Measurements from ENCODE around the gene PRG2.
"Not testable (repeated sequence)": the region's sequence is repeated elsewhere in the genome, so short reads cannot be mapped to it uniquely, and the experiment has no call there.

Gene PRG2

GRCh38 chr11:57419146-57419545 is 28.7 kb upstream of the PRG2 start:
- DNase-seq (ENCODE audit: low read depth in 2 of 2) = no peak

- no peak for DNase-seq (ENCODE audit: low read depth in 2 of 2)
Observed at GRCh38 chr11:57418131-57418530, 27.7 kb upstream of the PRG2 start.

- no peak for DNase-seq (ENCODE audit: low read depth in 2 of 2)
Observed at GRCh38 chr11:57417056-57417455, 26.6 kb upstream of the PRG2 start.

GRCh38 chr11:57416436-57416835 is 26.0 kb upstream of the PRG2 start:
- no peak for DNase-seq (ENCODE audit: low read depth in 2 of 2)

DNA sequence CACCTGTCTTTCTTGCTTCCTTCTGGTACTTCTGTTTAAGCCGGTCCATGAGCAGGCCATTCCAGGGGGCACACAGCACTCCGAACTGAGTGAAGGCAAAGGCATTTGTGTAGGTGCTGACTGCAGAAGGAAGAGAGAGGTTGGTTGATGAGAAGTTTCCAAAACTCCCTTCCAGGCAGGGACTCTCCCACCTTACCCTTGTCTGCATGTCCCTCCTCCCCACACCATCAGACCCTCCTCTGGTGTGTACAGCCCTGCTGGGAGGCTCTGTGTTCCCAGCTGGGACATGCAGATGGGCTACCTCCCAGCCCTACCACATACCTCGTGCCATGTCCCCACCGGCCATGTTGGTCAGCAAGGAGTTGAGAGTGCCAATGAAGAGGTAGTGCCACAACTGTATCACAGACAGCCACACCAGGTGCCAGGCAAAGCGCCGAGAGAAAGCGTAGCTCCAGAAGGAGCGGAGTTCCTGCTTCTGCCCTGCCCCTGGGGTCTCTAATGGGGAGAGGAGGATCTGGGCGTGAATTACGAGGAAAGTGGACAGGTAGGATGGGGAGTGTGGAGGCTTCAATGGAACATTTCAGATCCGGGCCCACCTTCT is 24.3 kb upstream of the PRG2 start:
- DNase-seq (ENCODE audit: low read depth in 2 of 2) = no peak

DNA sequence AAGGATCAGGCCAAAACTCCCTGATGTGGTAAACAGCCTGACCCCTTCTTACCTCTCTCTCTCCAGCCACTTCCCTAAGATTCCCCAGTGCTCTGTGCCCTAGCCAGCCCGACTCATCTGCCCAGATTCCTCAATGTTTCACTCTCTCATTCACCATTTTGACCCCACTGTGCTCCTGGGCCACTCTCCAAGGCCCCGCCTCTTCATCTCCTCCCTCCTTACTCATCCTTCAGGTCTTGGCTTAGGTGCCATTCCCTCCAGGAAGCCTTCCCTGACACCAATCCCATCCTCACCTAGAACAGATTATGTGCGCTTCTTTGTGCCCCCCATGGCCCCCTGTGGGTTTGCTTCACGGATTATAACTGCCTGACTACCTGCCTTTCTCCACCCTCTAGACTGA is 23.2 kb upstream of the PRG2 start:
- DNase-seq (ENCODE audit: low read depth in 2 of 2) = no peak

- DNase-seq (ENCODE audit: low read depth in 2 of 2) = no peak
Observed at GRCh38 chr11:57410287-57410686, 19.8 kb upstream of the PRG2 start.

GRCh38 chr11:57409321-57410100 is 19.1 kb upstream of the PRG2 start:
- DNase-seq (ENCODE audit: low read depth in 2 of 2) = no peak

- DNase-seq (ENCODE audit: low read depth in 2 of 2) = no peak
Observed at GRCh38 chr11:57408771-57409170, 18.3 kb upstream of the PRG2 start.

DNA sequence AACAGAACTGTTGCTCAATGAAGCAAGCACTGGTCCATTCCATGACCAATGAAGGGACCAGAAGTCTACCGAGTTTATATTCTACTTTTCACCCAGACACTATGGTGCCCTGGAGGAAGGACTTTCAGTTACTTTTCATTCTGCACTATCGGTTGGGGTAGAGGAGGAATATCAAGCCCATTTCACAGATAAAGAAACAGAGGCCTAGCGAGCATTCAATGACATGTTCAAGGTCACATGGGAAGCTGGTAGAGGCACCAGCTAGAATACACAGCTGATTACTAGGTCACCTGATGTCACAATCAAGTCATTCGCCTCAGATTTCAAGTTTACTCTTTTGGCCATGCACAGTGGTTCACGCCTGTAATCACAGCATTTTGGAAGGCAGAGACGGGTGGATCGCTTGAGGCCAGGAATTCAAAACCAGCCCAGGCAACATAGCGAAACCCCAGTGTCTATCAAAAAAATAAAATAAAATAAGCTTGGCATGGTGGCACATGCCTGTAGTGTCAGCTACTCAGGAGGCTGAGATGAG is 17.6 kb upstream of the PRG2 start:
- no peak for DNase-seq (ENCODE audit: low read depth in 2 of 2)

GRCh38 chr11:57407010-57407920 is 16.8 kb upstream of the PRG2 start:
- no peak for DNase-seq (ENCODE audit: low read depth in 2 of 2)

DNA sequence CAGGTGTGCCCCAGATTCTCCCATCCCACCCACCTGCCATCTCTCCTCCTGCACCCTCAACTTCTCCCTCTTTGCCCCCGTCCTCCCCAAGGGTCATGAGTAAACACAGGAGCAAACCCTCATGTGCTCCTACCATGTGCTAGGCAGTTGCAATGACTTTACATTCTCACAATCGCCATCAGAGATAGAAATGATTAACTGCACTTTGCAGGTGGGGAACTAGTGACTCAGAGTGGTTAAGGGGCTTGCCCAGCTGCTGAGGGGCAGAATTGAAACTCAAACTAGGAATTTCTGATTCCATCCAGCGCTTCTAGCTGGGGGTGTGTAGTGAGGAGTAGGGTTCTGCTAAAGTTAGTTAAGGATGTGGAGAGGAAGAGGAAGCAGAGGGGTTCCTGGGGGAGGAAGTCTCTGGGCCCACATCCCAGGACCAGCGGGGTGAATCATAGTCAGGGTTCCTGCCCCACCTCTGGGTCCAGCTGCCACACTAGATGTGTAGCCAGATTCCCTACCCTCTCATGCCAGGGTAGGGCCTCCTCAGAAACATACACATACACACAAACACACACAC is 16.0 kb upstream of the PRG2 start:
- DNase-seq (ENCODE audit: low read depth in 2 of 2) = peak; percentile 39 to 43

- no peak for DNase-seq (ENCODE audit: low read depth in 2 of 2)
Observed at GRCh38 chr11:57405271-57405860, 14.9 kb upstream of the PRG2 start.

GRCh38 chr11:57403802-57404147 is 13.3 kb upstream of the PRG2 start:
- DNase-seq (ENCODE audit: low read depth in 2 of 2) = no peak

DNA sequence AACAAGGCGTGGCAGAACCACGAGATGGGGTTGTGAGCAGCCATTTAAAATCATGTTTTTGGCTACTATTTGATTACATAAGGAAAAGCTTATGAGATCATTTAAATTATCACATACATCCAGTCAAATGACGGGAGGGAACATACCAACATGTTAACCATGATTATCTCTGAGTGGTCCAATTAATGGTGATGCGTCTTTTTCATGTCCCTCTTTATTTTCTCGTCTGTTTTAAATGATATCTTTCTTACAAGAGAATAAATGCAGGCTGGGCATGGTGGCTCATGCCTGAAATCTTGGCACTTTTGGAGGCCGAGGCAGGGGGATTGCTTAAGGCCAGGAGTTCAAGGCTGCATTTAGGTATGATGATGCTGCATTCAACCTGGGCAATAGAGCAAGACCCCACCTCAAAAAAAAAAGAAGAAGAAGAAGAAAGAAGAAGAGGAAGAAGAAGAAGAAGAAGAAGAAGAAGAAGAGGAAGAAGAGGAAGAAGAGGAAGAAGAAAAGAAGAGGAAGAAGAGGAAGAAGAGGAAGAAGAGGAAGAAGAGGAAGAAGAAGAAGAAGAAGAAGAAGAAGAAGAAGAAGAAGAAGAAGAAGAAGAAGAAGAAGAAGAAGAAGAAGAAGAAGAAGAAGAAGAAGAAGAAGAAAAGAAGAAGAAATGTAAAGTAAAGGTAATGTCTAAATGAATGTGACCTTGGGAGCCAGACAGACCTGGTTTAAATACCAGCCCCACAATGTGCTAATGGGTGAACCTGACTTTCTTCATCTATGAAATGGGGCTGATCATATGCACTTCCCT is 12.8 kb upstream of the PRG2 start:
- not testable (repeated sequence) for DNase-seq (ENCODE audit: low read depth in 2 of 2)

DNA sequence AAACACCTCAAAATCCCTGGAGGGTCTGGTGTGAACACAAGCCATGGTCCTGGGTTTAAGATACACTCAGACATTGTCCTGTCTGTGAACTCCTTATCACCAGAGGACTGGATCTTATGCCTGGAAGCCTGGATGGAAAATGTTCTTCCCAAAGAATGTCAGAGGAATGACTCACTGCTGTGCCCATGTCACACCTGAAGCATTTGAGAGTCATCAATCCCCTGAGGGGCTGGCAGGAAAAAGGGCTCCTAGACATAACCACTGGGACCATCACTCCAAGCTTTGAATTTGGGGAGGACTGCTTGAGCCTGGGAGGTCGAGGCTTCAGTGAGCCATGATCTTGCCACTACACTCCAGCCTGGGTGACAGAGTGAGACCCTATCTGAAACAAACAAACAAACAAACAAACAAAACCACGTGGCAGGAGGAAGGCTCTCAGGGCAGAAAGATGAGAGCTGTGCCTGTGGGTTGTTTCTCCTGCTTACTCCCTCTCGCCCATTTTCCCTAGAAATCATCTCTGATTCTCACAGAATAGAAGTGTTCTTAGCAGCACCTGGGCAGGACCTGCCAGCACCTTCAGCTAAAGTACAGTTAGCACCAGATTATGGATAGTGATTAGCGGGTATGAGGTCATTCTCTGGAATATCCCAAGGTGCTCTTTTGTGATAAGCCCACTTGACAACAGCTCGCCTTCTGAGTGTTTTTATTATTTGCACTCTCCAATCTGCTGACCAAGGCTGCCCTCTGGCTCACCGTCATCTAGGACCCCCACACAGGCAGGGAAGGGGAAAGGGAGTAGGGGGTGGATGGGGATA is 11.9 kb upstream of the PRG2 start:
- no peak for DNase-seq (ENCODE audit: low read depth in 2 of 2)

- no peak for DNase-seq (ENCODE audit: low read depth in 2 of 2)
Observed at GRCh38 chr11:57399972-57400578, 9.6 kb upstream of the PRG2 start.

DNA sequence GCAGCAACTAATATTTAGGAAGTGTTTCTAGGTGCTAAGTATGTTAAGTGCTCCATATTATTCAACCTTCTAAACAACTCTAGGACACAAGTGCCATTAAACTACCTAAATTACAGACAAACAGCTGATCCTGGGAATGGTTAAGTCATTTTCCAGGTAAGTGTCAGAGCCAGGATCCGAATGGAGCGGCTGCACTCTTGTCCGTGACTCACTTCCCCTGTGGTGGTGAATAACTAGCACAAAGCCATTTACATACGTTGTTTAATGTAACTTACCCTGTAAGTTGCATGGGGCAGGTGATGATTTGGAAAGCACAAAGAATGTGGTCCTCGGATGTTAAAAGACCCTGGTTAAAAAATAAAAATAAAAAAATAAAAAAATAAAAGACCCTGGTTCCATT is 8.8 kb upstream of the PRG2 start:
- DNase-seq (ENCODE audit: low read depth in 2 of 2) = no peak

GRCh38 chr11:57397394-57397990 is 7.0 kb upstream of the PRG2 start:
- DNase-seq (ENCODE audit: low read depth in 2 of 2) = no peak
